HG03066 (cell line): ENCODE measurements around the gene IGF2.

Experiments
- ATAC-seq: cut with Tn5 transposase; IDR thresholded peaks from one replicate; pipeline ENCODE4 v1.9.1; 2021; ENCODE audit warnings: low read depth; ENCODE audit not compliant: unreplicated experiment

IGF2 gene

GRCh38 chr11:2095198-2095520 is 44.0 kb downstream of the IGF2 start:
- no peak for ATAC-seq

- ATAC-seq, result no peak
These were observed 44.6 kb downstream of the IGF2 start for GRCh38 chr11:2094354-2095197.

DNA sequence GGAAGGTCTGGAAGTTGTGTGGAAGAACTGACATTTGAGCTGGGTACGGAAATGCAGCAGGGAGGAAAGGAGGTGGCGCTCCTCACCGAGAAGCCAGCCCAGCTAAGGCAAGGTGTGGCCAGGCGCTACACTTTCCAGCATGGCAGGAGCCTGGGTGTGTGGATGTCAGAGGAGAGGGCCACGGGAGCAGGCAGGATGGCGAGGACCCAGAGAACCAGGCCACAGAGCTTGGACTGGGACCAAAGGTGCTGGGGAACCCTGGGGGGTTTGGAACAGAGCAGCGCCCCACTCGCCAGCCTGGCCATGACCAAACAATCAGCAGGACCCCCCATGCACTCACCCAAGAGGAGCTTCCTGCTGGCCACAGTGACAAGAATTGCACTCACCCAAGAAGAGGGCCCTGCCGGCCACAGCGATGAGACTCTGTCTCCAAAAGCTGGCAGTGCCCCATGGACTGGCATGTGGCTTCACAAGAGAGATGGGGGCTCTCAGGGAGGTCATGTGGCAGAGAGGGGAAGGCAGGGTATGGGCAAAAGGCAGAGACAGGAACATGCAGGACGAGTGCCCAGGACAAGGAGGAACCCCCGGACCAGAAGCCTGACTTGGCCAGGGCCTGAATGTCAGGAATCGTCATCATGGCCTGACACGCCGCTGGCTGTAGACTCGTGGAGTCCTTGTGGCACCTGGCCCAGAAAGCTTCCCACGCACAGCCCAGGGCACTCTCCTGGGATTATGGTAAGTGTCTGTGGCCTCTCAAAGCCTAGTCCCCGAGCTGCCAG is 45.4 kb downstream of the IGF2 start:
- no peak for ATAC-seq

- ATAC-seq, result no peak
These were observed 46.2 kb downstream of the IGF2 start for GRCh38 chr11:2092956-2093412.

DNA sequence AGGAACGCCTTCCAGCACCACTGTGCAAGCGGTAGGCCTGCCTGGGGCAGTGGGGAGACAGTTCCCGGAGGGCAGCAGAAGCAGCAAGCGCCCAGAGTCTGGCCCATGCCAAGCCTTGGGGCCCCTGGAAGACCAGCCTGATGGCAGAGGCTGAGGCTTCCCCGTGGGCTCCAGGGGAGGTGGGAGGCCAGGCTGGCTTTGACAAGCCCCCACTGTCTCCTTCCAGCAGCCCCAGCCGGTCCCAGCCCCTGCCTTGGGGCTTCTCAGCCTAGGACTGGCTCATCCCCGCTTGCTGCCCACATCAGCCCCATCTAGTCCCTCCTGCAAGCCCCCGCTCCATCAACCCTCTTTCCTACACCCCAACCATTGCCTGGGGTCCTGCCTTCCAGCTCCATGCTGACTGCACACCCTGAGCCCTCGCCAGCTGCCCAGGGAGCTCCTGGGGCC is 46.7 kb downstream of the IGF2 start:
- no peak for ATAC-seq

DNA sequence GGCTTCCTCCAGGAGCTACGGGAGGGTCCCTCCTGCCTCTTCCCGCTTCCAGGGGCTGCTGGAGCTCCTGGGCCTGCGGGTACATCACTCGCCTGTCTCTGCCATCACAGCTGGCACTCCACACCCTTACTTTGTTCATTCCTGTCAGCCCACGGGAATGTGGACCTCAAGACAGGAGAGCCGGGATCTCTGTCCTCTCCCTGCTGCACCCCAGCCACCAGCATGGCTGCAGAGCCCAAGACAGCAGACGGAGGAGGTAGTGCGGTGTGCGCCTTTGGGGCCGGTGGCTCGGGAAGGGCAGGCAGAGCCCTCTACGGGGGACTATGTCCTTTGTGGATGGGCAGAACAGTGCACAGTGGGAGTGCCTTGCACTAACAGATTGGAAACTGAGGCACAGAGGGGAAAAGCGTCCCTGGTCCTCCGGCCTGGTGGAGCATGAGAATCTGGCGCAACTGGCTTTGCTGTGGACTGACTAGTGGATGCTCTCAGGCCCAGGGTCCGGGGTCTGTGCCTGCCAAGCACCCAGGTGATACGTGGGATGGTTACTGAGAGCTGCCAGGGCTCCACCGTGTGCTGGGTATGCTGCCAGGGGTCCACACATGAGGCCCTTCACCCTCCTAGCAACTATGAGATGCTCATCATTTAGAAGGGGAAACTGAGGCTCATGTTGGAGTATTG is 47.3 kb downstream of the IGF2 start:
- no peak for ATAC-seq

- no peak for ATAC-seq
These were observed 48.0 kb downstream of the IGF2 start for GRCh38 chr11:2091112-2091746.

DNA sequence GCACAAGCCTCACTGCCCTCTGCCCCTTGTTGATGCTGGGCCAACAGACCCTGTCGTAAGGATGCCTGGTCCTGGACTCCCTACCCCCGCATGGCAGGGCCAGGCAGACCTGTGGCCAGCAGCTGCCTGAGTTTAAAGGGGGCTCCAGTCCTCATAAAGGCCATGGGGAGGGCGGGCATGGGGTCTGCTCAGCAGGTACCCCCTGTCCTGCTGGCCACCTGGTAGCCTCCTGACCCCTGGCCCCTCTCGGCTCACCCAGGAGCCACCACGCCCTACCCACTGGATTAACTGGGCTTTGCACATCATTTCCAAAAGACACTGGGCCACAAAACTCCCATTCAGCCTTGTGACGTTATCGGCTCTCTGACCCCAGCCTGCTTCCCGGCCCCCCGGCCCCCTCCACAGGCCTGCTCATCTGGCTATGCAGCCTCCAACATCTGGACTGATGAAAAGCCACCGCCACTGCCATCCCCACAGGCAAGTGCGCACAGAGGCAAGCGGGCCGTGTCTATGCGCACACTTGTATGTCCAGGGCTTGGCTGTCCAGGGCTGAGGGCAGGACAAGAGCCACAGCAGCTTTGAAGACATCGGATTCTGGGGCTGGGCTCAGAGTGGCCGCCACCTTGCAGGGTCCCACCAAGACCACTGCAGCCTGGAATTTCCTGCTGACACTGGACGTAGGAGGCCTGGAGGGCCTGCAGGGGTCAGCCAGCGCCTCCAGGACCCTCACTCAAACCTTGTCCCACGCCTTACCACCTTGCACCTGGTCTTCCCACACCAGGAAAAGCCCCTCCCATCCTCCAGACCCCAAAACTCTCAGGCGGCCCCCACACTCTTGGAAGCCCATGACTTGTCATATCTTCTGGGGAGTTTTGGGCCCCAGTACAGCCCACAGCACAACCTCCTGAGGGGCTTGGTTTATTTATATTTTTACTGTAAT is 48.7 kb downstream of the IGF2 start:
- ATAC-seq, result no peak

- no peak for ATAC-seq
These were observed 49.5 kb downstream of the IGF2 start for GRCh38 chr11:2089536-2090165.

GRCh38 chr11:2088746-2089535 is 50.2 kb downstream of the IGF2 start:
- ATAC-seq, result no peak

DNA sequence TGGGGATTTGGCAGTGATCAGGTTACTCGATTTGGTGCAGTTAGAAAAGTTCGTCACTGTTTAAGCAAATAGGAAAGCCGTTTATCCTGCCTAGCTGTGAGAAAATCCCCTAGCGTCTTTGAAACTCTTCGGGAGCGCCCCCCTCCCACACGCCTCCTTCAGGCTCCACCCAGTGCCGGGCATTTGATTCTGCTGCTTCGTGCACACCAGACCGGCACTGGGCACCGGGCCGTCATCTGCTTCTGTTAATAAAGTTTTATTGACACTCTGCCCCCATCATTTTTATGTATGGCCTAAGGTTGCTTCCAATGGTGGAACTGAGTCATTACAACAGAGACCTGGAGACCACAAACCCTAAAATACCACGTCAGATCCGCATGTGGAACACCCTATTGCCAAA is 50.9 kb downstream of the IGF2 start:
- ATAC-seq, result no peak

GRCh38 chr11:2086239-2087040 is 52.7 kb downstream of the IGF2 start:
- no peak for ATAC-seq

DNA sequence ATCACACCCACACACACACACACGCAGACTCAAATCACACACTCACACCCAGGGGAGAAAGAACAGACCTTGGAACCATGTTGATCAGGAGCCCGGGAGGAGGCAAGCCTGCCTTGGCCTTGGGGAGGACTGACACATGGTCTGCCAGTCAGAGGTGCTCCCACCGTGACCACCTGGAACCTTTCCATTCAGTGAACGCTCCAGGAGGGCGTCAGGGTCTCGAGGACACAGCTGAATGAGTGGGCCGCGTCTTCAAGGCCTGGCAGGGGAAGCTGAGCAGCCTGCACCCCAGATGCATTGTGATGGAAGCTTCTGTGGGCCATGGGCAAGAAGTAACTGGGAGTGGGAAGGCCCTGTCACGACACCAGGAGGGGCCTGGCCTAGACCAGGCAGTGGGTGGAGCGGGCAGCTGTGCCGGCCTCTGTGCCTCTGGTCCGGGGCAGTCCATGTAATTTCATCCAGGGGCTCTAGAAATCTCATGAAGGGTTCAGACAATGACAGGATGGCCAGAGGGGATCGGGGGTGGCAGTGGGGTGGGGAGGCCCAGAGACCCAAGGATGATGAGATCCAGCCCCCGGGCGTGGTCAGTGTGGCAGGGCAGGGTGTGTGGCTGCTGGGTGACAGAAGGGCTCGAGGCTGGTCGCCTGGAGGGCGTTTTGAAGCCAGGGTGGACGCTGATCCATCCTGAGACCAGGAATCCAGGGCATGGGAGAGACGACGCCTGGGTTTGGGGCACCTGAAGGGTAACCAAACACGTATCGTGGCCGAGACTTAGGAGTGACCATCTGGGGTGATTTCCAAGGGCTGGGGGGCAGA is 53.7 kb downstream of the IGF2 start:
- no peak for ATAC-seq

DNA sequence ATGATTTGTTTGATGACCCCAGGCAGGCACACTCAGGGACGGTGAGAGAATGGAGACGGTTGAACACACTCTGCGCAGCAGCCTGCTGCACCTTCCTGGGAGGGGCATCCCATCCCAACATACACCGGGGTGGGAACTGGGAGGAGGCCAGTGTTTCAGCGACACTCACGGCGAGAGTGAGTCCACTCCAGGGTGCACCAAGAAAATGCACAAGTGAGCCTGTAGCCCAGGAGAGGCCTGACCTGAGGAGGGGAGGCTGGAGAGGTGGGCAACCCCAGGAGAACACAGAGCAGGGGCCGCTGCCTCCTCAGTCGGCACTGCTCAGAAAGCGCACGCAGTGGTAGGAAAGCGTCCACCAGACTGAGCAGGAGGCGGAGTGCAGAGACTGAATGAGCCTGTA is 54.5 kb downstream of the IGF2 start:
- ATAC-seq, result no peak
